Skin of body (tissue), 2 donors: ENCODE data around the gene CCDC178. TPM values are rescaled to one million over a fixed set of nuclear protein-coding genes. Genes with fewer than 3 reads are reported as not detected.
A peak's percentile ranks its signal among the peaks of the same experiment; 100 is the strongest.

Experiments used
- DNase-seq: peaks from one replicate; lab custom pipeline; 2025; lab: John Stamatoyannopoulos, UW
- total RNA-seq: library from RNA; depleted of rRNA; stranded (reverse); fragments of >200 nt; gene quantifications from one replicate; pipeline ENCODE4 v1.2.3, GENCODE V29; 2014

The CCDC178 gene
- total RNA-seq, 1 donor from 2014 or later: 0.99 TPM

- DNase-seq: peak; percentile 15
Observed at GRCh38 chr18:32918692-32919250, 521.8 kb downstream of the CCDC178 start.

DNA sequence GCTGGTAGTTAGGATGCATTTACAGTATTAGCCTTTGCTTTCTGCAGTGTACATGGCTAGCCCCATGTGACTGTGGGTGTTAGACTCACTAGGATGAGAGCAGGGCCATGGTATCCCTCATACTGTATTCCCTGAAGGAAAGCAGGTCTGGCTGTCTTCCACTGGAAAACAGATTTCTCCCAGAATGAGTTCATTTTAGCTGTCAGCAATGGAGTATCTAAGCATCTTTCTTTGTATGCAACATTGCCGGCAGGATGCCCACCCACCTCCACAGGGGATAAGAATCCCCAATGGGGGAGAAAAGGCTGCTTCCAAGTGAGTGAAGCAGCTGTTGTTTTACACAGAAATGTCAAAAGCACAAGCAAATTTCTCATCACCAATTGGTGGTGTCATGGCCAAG, 525.0 kb downstream of the CCDC178 start:
- DNase-seq: no peak

DNA sequence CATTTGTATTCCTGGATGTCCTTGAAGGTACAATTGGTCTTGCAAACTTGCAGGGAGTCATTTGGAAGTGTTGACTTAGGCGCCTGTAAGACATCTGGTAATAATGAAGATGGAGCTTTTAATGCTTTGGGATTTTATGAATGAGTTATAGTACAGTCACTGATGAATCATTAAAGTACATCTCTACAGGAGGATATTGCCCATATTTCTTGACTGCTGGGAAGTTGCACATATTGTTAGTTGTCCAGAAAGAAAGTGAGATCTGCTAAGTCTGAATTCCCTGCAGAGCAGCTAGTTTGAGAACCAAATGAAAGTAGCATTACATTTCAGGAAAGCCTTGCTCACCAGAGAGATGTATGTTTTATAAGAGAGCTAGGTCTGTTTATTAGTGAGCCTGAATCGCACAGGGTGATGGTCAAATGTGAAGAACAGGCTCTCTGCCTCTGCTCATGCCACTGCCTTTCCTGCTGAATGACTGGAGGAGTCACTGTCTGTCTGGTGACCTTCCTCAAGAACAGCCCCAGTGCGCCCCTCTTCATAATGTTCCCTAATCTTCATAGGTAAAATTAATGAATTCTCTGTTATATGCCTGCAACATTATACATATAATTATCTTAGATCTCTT, 528.7 kb downstream of the CCDC178 start:
- DNase-seq: peak; percentile 51

DNA sequence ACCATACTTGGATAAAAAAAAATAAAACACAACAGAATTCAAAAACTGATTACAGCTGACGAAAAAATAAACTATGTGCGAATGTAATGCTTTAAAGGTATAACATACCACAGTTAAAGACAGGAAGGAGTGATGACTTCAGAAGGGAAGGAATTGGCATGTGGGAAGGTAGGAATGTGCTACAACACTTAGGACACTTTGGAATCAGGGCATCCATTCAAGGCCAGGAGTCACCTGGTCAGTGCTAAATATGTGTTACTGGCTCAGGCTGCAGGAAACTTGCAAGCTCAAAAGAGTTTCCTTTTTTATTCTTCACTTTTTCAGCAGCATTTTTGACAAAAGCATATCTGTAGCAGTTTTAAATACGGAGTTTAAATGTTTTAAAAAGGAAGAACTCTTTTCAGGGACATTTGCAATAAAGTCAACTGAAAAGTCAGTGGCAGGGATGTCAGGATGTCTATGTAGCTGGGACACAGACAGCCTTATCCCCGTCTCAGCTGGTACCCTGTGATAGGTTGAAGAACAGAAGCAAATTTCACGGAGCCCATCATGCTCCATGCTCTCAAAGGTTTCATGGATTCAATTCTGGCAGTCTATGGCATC, 529.7 kb downstream of the CCDC178 start:
- no peak for DNase-seq

GRCh38 chr18:32909798-32910561, 530.5 kb downstream of the CCDC178 start:
- DNase-seq: no peak

DNA sequence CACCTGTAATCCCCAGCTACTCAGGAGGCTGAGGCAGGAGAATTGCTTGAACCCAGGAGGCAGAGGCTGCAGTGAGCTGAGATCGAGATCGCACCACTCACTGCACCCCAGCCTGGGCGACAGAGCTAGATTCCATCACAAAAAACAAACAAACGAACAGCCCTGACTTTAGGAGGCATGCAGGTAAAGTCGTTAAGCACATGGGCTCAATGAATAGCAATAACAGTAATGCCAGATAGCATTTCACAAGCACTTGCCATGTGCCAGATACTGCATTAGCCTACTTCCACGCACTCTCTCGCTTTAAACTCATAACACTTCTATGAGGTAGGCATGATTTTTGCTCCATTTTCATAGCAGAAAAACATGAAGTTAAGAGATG, 532.1 kb downstream of the CCDC178 start:
- no peak for DNase-seq

- DNase-seq: peak; percentile 13
Observed at GRCh38 chr18:32907648-32908423, 532.7 kb downstream of the CCDC178 start.

DNA sequence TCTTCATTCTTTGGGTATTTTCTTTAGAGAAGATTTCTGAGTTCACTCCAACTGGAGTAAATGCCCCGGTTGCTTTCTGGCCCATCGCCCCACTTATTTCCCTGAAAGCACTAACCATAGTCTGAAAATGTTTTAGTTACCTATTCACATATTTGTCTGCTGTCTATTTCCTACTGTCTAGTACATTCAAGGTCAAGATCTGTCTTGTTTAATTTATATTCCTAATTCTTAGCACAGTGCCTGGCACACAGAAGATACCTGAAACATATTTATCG, 533.3 kb downstream of the CCDC178 start:
- DNase-seq: no peak

GRCh38 chr18:32906506-32907310, 533.8 kb downstream of the CCDC178 start:
- no peak for DNase-seq

DNA sequence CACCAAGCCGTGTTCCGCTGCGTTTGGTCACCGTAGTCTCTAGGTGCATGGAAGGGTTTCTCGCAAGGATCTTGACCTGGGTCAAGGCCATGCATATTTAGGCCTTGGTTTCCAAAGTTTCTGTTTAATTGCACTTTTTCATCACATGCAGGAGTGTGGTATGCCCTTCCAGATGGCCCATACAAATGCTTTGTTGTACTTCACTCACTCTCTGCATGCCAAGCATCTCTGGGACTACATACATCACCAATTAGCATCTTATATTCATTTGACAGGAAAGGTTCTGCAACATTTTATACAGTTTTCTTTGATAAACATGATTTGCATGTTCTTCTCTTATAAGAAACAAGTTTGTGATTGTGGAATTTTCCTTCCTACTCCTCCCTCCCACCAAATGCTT, 534.9 kb downstream of the CCDC178 start:
- no peak for DNase-seq

DNA sequence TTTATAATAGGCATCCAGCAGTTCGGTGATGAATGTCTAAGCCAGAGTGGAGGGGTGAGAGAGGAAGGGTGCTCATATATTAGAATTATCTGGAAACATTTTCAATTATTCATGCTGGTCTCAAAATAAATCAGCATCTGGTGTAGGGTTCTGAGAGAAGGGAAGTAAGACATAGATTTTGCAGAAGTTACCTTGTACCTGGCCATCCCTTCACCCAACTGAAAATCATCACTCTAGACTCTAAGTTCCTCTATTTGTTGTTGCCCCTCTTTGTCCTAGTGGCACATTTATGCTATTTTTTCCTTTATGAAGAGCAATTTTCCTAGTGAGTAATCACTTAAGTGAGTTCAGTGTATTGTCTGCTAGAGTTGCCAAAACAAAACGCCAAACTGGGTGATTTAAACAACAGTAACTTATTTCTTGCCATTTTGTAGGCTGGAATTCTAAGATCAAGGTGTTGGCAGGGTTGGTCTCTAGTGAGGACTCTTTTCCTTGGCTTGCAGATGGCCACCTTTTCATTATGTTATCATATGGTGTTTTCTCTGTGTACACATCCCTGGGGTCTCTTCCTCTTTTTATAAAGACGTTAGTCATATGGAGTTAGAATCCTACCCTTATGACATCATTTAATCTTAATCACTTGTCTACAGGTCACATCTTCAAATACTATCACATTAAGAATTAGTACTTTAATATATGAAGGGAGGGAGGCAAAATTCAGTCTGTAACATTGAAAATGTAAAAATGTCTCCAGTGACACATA, 537.8 kb downstream of the CCDC178 start:
- no peak for DNase-seq

- DNase-seq: no peak
Observed at GRCh38 chr18:32899819-32900218, 540.7 kb downstream of the CCDC178 start.

GRCh38 chr18:32896776-32897547, 543.6 kb downstream of the CCDC178 start:
- DNase-seq: no peak

GRCh38 chr18:32893915-32894314, 546.6 kb downstream of the CCDC178 start:
- no peak for DNase-seq

DNA sequence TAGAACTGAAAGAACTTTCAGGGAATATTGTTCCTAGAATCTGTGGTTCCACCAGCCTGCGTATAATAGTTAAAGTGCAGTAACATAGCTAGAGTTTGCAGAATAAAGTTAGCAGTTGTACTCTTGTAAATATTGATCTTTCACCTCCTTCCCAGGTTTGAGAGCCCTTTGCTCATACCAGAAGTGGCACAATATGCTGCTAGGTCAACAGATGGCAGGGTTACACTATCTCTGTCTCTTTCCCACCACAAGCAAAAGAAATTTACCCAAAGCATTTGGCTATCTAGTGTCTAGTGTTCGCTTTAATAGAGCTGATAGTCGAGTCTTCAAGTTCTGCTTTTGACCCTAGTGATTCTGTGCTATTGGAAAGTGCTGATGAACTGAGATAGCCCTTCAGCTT, 548.7 kb downstream of the CCDC178 start:
- DNase-seq: no peak

- DNase-seq: no peak
Observed at GRCh38 chr18:32891130-32891529, 549.4 kb downstream of the CCDC178 start.

DNA sequence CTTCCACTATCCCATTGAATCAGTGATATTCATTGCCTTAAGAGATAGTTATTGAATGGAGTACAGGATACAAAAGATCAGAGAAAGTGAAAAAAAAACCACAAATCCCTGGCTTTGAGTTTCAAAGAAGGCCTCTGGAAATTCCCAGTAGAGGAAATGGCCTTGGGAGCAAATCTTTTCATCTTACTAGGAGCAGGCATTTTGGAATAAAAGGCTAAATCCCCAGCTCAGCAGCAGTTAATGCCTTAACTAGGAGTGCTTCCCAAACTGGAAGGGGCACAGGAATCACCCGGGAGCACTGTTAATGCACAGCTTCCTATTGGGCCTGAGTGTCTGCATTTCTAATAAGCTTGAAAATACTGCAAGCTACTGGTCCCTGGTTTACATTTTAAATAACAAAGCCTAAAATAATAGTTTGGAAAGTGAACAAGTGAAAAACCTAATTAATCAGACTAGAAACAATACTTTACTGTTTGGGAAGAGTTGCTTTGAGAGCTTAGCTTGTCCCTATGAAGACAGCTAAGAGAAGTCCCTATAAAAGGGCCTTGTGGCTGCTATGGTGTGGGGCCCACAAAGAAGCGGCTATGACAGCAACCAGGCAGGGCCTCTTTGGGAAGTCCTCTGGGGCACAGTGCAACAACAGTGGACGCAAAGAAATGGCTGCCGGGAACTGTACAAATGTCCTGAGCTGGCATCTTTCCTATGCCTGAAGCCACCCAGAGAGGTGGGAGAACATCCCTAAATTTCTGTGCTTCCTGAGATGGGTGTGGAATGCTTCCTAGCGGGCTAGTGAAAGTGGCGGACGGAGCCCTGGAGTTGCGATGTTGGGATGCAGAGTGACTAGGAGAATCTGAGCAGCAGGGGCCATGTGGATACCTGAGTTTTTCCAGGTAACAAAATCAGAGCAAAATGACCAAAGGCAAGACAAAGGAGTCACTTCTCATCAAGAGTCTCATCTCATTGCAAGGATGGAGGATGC, 550.6 kb downstream of the CCDC178 start:
- no peak for DNase-seq

DNA sequence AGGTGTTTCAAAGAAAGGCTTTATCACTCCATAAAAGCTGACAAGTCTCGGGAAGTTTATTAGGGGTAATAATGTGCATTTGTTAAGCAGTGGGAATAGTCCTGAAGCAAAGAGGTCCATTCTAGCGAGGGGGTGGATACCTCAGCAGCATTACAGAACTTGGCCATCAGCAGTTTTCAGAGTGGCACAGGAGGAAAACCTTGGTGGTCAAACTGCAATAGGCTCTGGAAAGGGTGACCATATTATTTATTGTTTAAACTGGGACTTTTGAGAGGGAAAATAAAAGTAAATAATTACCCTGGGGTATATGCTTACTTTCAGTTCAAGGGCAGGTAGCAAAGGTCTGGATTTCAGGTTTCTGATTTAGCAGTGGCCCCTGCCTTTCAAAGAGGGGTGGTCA, 552.2 kb downstream of the CCDC178 start:
- no peak for DNase-seq
